ENCODE measurements around the gene PARD3.

The PARD3 gene

DNA sequence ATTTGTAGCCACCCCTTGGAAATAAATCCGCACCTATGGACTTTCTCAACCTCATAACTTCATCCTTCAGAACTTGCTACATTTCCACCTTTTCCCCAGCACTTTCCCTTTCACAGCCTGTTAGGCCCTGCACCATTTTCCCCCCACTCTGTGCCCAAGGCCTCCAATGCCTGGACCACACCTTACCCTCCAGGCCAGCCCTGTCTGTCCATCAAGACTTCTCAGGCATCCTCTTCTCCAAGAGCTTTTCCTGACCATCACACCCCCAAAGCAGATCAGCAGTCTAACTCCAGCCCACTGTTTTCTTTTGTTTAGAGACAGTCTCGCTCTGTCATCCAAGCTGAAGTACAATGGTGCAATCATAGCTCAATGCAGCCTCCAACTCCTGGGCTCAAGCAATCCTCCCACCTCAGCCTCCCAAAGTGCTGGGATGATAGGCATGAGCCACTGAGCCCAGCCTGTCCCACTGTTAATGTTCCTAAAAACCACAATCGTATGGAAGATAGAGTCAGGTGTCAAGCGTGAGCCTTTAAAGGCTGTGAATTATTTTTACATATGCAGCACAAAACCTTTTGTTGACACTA is 116.8 kb downstream of the PARD3 start:
- TF ChIP-seq, protein P1, sequence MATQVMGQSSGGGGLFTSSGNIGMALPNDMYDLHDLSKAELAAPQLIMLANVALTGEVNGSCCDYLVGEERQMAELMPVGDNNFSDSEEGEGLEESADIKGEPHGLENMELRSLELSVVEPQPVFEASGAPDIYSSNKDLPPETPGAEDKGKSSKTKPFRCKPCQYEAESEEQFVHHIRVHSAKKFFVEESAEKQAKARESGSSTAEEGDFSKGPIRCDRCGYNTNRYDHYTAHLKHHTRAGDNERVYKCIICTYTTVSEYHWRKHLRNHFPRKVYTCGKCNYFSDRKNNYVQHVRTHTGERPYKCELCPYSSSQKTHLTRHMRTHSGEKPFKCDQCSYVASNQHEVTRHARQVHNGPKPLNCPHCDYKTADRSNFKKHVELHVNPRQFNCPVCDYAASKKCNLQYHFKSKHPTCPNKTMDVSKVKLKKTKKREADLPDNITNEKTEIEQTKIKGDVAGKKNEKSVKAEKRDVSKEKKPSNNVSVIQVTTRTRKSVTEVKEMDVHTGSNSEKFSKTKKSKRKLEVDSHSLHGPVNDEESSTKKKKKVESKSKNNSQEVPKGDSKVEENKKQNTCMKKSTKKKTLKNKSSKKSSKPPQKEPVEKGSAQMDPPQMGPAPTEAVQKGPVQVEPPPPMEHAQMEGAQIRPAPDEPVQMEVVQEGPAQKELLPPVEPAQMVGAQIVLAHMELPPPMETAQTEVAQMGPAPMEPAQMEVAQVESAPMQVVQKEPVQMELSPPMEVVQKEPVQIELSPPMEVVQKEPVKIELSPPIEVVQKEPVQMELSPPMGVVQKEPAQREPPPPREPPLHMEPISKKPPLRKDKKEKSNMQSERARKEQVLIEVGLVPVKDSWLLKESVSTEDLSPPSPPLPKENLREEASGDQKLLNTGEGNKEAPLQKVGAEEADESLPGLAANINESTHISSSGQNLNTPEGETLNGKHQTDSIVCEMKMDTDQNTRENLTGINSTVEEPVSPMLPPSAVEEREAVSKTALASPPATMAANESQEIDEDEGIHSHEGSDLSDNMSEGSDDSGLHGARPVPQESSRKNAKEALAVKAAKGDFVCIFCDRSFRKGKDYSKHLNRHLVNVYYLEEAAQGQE (IDR thresholded peaks at IDR 0.05; ENCODE audit: insufficient read depth in 1 of 2, low read depth in 2 of 2, low read length in 2 of 2) = no peak
- TF ChIP-seq TAF1 (IDR thresholded peaks at IDR 0.05; ENCODE audit: borderline replicate concordance, insufficient read depth, low read length) (no peak), FOXP2 (optimal IDR thresholded peaks at IDR 0.05; ENCODE audit: borderline replicate concordance, extremely low read depth, extremely low read length, insufficient read depth) (no peak), POLR2AphosphoS5 (IDR thresholded peaks at IDR 0.05; ENCODE audit: low read depth, low read length) (no peak), SIN3A (IDR thresholded peaks at IDR 0.05; ENCODE audit: borderline replicate concordance, insufficient read depth, low read length) (no peak)

DNA sequence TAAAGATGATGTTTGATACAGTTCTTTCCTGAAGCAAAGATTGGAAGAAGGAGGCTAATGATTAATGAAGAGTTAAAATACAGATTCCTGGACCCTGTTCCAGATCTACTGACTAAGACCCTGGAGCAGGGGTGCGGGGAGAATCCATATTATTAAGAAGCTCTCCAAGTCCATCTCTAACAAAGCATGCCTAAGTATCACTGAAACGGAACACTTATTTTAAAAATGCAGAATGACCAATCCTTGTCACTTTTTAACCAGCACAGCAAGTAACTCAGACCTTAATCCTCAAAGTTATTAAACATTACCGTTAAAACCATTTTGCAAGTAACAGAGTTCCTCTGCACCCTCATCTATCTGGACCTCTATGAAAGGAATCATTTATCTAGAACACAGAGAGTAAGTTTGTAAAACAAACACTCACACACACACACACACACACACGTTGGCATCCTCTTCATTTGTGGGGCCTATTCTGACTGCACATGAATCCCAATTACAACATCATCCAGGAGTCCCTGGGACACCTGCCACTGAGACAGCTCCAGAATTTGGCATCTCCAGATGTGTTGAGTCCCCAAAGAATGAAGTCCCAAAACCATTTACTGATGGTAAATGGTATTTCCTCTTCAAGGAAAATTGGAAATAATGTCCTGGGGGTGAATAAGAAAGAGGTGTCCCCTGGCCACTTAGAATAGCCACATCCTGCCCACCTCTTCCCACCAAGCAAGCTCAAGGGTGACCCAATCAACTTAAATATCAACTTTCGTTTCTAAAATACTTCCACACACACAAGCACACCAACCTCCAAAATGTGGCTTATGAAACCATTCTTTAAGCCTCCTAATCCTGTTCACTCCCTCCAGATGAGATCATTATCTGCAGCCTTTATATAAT is 117.5 kb downstream of the PARD3 start:
- no peak for TF ChIP-seq FOXP2 (optimal IDR thresholded peaks at IDR 0.05; ENCODE audit: borderline replicate concordance, extremely low read depth, extremely low read length, insufficient read depth)
- TF ChIP-seq POLR2AphosphoS5 (IDR thresholded peaks at IDR 0.05; ENCODE audit: low read depth, low read length) = no peak
- TF ChIP-seq SIN3A (IDR thresholded peaks at IDR 0.05; ENCODE audit: borderline replicate concordance, insufficient read depth, low read length) = no peak
- TF ChIP-seq TAF1 (IDR thresholded peaks at IDR 0.05; ENCODE audit: borderline replicate concordance, insufficient read depth, low read length) = no peak
- TF ChIP-seq, protein P1 (IDR thresholded peaks at IDR 0.05; ENCODE audit: insufficient read depth in 1 of 2, low read depth in 2 of 2, low read length in 2 of 2) = no peak

DNA sequence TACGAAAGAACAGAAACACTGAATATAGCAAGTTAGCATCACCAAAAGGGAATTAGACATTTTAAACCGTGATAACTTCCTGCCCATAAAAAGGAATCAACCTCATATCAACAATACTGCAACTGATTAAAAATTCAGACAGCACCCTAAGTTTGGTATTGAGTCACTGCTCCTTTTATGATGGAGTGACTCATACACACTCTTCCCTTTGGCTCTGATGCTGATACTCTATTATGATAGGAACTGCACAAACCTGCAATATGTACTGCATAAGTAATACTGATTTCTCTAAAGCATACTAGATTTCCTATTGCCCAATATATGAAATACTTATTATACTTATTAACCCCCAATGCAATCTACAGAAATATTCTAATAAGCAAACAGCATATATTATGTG is 118.7 kb downstream of the PARD3 start:
- TF ChIP-seq FOXP2 (optimal IDR thresholded peaks at IDR 0.05; ENCODE audit: borderline replicate concordance, extremely low read depth, extremely low read length, insufficient read depth) (no peak), POLR2AphosphoS5 (IDR thresholded peaks at IDR 0.05; ENCODE audit: low read depth, low read length) (no peak), TAF1 (IDR thresholded peaks at IDR 0.05; ENCODE audit: borderline replicate concordance, insufficient read depth, low read length) (no peak), SIN3A (IDR thresholded peaks at IDR 0.05; ENCODE audit: borderline replicate concordance, insufficient read depth, low read length) (no peak)
- TF ChIP-seq, protein P1 (IDR thresholded peaks at IDR 0.05; ENCODE audit: insufficient read depth in 1 of 2, low read depth in 2 of 2, low read length in 2 of 2) = no peak

DNA sequence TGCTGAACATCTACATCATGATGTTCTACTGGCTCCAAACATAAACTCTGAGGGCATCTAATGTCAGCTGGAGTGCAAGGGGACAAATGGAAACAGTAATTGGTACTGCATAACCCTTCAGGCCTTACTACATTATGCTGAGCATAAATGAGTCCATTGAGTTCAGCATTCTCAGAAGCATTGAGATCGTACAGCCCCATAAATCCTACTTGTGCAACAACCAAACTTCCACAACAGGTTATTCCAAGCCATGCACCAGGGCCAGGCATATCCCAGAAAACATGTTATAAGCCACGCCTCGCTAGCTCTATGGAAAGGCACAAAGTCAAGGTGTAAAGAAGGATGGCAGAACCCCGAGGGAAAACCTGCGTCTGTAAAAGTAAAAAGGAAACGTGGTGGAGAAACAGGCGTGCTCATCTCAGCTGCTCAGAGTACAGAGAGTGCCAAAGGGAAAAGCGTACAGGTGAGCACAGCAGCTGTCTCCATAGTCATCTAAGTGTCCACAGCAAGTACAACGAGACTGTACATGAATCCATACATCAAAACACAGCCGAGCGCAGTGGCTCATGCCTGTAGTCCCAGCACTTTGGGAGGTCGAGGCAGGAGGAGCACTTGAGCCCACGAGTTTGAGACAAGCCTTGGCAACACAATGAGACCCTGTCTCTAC is 124.6 kb downstream of the PARD3 start:
- no peak for TF ChIP-seq POLR2AphosphoS5 (IDR thresholded peaks at IDR 0.05; ENCODE audit: low read depth, low read length)
- no peak for TF ChIP-seq SIN3A (IDR thresholded peaks at IDR 0.05; ENCODE audit: borderline replicate concordance, insufficient read depth, low read length)
- TF ChIP-seq TAF1 (IDR thresholded peaks at IDR 0.05; ENCODE audit: borderline replicate concordance, insufficient read depth, low read length) = no peak
- TF ChIP-seq FOXP2 (optimal IDR thresholded peaks at IDR 0.05; ENCODE audit: borderline replicate concordance, extremely low read depth, extremely low read length, insufficient read depth) = no peak
- TF ChIP-seq, protein P1 (IDR thresholded peaks at IDR 0.05; ENCODE audit: insufficient read depth in 1 of 2, low read depth in 2 of 2, low read length in 2 of 2) = no peak
